GM18867 (cell line): ENCODE data around the gene ABCD3.
"Not testable (repeated sequence)": the region's sequence is repeated elsewhere in the genome, so short reads cannot be mapped to it uniquely, and the experiment has no call there.

Experiments
- ATAC-seq: cut with Tn5 transposase; IDR thresholded peaks from one replicate; pipeline ENCODE4 v1.9.1; 2021; ENCODE audit warnings: mild to moderate bottlenecking, moderate library complexity; ENCODE audit not compliant: unreplicated experiment

The ABCD3 gene

DNA sequence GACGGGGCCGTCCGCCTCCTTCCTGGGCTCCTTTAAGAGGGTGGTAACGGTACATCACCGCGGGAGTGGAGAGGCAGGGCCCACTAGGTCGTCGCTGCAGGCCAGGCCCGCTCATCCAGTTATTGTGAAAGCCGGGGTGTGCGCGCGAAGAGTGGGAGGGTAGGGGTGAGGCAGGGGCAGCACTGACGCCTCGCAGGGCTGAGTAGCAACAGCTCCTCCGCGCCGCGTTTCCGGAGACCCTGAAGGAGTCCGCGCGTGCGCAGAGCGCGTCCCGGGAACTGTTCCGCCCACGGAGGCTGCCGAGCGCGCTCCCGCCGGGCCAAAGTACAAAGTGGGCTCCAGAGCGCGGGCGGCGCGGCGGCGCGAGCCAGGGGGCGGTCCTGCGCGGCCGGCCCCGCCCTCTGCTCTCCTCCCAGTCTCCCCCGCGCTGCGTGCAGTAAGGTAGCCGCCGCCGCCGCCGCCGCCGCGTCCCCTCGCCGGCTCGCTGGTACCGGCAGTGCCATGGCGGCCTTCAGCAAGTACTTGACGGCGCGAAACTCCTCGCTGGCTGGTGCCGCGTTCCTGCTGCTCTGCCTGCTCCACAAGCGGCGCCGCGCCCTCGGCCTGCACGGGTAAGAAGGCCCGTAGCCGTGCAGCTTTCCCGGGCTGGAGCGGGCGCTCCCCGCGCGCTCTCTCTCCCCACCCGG, at the start of gene ABCD3:
TSS of gene ABCD3 (plus strand) at position 412 of the 686 bp plus-strand sequence. CDS start at position 502, 90 bp downstream.
- ATAC-seq = peak; percentile 96

DNA sequence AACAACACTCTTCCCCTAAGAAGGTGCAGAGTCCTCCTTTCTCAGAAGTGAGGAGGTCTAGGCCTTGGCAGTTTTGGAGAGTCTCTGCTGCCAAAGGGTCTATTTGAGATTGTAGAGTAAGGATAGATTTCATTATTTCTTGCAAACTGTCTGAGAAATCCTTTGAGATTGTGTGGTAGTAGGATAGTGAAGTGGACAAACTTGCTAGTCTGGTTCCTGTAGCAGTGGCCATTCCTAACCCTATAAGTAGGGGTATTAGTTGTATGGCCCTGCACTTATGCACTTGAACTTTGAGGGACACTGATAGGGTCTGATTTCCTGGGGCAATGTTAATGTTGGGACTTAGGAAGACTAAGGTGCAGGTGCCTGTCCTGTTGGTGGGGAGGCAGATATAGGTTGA, 45.4 kb upstream of the ABCD3 start:
- ATAC-seq = not testable (repeated sequence)

DNA sequence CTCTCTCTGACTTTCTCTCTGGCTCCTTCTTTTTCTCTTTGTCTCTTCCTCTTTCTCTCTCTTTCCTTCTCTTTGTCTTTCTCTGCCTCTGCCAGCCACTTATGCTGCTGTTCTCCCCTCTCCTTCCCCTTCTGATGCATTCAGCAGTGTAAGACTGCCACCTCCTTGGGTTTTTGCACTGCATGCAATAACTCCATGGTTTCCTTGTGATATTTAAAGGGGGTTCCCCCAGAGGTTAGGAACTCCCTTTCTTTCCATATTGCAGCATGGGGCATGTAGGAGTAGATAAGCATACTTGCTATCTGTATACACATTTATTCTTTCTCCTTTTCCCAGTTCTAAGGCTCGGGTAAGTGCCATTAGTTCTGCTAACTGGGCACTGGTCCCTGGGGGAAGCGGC, 44.9 kb upstream of the ABCD3 start:
- not testable (repeated sequence) for ATAC-seq

DNA sequence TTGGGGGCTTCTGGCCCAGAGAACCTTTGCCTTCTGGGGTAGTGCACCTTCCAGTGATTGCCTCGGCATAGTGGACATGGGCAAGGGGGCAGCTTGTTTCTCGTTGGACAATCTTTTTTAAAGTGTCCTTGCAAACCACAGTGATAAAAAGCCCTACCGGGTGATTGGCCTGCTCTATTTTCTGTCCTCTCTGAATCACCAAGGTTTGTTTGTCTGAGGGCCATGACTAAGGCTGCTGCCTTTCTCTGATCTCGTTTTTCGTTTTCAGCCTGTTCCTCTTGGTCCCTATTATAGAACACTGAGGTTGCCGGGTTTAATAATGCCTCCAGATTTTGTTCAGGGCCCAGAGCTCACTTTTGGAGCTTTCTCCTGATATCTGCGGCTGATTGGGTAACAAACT, 42.5 kb upstream of the ABCD3 start:
- not testable (repeated sequence) for ATAC-seq

DNA sequence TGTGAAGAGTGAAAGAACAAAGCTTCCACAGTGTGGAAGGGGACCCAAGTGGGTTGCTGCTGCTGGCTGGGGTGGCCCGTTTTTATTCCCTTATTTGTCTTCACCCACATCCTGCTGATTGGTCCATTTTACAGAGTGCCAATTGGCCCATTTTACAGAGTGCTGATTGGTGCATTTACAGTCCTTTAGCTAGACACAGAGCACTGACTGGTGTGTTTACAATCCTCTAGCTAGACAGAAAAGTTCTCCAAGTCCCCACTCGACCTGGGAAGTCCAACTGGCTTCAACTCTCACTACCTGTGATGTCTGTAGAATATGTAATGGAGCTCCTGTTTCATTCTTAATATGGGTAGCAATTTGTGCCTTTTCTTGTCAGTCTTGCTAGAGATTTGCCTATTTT, 39.7 kb upstream of the ABCD3 start:
- not testable (repeated sequence) for ATAC-seq

DNA sequence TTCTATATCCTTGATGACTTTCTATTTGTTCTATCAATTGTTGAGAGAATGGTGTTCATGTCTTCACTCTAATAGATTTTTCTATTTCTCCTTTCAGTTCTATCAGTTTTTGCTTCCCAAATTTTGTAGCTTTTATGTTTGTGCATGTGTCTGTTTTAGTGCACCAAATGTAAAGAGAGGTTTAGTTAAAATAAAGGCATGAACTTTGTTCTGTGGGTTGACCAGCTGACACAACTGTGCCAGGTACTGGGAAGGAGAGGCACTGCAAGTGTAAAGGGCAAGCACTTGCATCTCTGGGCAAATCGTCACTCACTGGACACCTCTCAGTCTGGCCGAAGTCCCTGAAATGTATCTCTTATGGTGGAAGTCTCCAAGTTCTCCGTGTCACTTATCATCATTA, 38.6 kb upstream of the ABCD3 start:
- no peak for ATAC-seq

DNA sequence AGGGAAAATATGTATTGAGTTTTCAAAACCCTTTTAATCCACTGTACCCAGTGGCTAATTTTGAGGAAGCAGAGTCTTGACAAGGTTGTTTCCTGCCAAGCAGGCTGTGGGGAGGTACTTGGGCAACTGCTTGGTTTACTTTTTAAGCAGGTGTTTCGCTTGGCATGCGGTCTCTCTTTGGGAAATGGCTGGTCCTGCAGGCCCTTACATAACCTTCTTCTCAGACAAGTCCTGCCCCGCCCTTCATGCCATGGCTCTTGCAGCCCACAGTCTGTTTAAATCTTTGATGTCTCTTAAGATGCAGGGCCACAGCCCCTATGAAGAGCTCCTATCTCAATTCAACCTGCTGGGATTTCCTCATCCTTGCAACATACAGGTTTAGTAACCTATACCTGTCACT, 36.0 kb upstream of the ABCD3 start:
- no peak for ATAC-seq

DNA sequence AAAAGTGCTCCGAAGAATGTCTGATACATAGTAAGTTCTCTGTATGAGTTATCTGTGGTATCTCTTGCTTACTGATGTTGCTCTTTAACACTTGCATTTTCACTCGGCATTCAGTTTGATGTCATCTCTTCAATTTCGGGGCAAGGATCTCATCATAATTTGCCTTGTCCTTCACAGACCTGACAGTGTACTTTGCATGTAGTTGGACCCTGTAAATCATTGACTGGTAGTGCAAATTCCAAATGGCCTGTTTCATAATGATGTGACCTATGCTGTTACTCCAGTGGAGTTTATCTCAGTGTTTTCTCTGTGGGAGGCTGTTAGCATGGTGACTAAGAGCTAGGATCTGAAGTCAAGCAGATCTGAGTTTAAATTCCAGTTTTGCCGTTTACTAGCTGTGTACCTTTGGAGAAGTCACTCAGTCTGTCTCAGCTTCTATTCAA, 34.2 kb upstream of the ABCD3 start:
- peak; percentile 77 for ATAC-seq

DNA sequence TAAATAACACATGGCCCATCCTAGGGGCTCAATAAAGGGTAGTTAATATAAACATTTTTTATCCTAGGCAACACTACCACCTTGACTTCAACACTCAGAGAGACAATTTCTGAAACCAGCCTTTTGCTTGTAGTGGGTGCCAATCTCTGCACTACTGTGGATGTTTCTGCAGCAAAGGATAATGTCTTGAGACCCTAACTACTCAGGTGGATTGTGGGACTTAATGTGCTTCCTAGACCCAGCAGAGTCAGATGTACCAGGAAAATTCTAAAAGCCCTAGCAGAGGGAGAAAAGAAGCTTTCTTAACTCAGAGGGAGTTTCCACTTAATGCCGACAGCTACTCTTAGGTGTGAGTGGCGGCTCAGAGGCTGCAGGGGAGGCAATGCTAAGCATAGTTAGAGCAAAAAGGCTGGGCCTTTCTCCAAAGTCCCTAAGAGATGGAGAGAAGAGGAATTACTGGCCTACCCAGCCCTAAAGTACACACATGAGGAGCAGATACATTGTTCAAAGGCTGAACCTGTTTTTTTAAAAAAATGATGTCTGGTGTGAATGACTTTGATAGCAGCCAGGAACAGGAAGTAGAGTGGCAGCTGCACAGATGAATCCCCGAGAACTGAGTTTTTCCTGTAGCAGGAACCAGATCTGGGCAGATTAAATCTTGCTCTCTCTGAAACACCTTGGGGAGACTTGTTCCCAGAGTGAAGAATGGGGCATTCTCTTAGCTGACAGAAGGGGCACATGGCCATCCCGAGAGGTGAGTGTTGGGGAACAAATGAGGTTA, 33.5 kb upstream of the ABCD3 start:
- no peak for ATAC-seq

DNA sequence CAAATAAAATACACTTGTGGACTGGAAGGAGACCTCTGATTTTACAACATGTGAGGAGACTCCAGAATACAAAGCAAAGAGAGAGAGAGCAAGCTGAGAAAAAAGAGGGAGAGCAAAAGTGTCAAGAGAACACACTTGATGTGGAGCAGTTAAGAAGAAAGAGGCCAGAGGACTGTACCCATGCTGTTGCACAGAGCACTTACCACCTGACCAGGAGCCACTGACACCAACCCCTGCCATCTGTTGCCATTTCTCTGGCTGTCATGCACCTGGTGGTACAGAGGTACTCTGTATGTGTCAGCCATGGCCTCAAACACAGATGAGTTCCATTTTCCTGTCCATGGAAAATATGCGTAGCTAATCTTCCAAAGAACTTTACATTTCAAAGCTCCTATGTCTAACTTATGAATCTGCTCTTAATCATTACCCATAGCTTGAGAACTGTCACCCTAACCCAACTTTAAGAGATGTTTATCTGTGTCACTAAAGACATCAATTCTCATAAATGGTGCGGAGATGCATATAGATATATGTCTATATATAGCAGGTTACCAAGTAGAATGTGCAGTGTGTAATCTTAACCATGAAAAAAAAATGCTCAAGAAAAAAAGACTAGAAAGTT, 32.8 kb upstream of the ABCD3 start:
- no peak for ATAC-seq

DNA sequence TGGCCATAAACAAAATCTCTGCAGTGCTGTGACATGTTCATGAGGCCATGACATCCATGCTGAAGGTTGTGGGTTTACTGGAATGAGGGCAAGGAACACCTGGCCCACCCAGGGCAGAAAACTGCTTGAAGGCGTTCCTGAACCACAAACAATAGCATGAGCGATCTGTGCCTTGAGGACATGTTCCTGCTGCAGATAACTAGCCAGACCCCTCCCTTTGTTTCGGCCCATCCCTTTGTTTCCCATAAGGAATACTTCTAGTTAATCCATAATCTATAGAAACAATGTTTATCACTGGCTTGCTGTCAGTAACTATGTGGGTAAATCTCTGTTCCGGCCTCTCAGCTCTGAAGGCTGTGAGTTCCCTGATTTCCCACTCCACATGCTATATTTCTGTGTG, 28.9 kb upstream of the ABCD3 start:
- no peak for ATAC-seq

DNA sequence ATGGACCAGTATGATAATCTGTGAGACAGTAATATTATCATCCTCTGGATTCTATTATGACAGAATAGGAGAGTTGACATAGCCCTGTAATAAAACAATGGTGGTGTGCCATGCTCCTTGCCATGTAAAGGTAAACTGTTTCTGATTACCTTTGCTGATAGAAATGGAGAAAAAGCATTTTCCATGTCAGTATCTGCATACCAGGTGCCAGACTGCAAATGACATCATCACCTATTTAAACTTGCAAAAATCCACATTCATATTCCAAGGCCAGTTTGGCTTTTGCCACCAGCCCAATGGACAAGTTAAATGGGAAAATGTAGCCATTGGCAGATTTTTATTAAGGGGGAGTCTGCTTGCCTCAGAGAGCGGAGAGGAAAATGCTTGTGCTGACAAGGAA, 23.9 kb upstream of the ABCD3 start:
- ATAC-seq = no peak

DNA sequence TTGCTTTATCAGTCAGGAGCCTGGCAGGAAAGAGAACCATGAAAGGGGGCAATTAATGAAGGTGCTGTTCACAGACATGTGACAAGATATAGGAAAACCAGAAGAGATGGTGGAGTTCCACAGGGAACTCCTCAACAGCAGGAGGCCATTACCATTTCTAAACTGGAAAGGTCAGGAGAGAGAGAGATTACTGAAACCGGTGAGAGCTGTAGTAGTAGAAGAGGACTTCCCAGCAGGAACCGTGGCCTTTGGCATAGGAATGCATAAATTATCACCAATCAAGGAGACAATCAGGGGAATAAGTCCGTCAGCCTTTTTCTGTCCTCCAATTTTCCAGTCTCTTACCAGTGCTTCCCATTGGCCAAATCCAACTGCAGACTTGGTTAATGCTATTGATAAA, 23.0 kb upstream of the ABCD3 start:
- ATAC-seq = no peak

DNA sequence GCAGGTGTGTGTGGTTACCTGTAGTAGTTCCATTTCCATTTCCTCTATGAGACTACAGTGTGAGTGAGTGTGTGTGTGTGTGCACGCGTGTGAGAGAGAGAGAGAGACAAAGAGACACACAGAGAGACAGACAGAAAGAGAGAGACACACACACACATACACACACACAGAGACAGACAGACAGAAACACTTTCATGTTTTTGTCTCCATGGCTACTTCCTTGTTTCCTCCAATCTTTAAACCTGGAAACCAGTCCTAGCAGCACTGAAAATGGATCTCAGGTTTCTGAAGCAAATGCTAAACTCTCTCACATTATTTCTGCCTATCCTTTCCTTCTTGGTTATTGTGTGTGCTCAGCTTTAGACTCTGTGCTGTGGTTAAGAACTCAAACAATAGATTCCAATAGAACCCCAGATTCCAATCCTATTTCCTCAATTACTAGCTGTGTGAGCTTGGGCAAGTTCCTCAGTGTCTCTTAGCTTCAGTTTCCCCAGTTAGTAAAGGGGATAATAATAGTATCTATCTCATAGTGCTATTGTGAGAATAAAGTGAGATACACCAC, 22.4 kb upstream of the ABCD3 start:
- no peak for ATAC-seq

DNA sequence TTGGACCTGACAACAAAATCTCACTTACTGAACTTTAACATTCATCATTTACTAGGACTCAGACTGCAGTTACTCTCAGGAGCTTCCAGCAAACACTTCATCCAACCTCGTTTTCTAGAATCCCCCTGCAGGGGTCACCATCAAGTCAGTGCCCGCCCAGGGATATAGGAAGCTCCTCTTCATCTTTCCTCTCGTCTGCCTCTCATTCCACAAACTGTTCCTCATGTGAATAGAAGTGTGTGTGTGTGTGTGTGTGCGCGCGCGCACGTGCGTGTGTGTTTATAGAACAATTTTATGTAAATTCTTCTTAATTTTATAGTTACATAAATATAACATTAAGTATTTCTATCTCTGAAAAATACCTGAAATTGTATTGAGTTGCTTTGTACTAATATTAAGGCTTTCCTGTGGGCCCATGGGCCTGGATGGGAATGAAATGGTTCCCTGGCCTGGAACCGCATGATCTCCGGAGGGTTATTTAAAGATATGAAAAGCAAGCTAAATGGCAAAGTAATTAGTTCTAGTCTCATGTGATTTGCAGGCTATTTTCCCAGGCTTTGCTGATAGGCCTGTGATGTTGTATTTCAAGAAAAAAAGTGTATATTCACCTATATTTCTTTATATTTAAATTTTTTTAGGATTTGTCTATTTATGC, 21.7 kb upstream of the ABCD3 start:
- no peak for ATAC-seq

DNA sequence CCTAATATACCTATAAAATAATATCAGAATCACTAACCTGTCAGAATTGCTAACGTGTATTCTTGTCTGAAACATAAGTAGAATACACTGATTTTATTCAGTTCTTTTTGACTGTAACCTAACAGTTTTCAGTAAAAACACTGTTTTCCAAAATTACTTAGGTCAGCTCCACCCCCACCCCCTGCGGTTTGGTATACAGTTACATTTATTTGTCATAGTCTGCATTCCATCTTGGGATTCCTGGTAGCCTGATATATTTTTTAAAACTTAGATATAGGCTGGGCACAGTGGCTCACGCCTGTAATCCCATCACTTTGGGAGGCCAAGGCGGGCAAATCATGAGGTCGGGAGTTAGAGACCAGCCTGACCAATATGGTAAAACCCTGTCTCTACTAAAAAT, 19.8 kb upstream of the ABCD3 start:
- no peak for ATAC-seq

DNA sequence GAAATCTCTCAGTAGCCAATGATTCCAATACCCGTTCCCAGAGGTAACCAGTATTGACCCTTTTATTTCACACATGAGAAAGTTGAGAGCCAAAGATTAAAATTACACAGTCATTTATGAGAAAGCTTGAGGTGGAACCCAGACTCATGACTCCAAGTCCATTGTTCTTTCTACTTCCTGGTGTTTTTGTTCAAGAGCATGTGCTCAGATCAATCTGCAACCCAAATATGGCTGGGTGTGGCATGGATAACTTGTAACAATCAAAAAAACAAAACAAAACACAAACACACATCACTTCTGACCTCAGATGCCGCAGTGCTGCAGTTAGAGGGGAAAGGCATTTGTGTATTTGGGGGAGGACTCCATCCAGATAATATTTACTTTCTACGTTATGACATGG, 18.7 kb upstream of the ABCD3 start:
- no peak for ATAC-seq

DNA sequence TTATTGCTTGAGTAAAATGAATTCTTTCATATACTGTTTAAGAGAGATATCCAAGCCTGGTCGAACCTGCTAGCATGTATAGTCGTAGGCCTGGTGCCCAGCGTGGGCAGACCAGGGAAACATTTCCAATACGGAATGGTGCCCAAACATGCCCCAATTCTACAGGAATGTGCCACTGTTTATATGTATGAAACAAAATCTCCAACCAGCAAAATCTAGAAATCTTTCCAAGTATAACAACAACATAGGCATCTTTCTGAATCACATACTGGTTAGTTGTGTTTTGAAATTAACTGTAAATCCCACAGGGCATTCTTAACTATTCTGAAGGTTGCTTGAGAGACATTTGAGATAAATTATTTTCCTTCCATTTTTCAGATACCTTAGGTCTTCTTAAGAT, 17.0 kb upstream of the ABCD3 start:
- ATAC-seq = no peak

DNA sequence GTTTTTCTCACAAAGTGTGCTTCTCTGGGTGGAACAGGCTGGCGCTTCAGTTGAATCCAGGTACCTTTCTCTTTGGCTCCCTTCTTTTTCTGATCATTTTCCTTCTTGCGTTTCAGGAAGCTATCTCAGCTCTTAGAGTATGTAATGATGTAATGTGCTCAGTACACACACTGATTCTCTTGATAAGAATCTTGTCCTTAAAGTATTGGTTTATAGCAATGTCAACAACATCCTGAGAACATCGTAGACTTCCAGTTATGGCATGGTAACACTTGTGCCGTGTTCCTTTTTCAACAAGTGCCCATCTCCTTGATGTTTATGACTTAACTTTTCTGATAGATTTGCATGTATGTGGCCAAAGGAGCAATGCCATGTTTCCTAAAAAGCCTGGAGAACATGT, 11.7 kb upstream of the ABCD3 start:
- ATAC-seq = no peak

DNA sequence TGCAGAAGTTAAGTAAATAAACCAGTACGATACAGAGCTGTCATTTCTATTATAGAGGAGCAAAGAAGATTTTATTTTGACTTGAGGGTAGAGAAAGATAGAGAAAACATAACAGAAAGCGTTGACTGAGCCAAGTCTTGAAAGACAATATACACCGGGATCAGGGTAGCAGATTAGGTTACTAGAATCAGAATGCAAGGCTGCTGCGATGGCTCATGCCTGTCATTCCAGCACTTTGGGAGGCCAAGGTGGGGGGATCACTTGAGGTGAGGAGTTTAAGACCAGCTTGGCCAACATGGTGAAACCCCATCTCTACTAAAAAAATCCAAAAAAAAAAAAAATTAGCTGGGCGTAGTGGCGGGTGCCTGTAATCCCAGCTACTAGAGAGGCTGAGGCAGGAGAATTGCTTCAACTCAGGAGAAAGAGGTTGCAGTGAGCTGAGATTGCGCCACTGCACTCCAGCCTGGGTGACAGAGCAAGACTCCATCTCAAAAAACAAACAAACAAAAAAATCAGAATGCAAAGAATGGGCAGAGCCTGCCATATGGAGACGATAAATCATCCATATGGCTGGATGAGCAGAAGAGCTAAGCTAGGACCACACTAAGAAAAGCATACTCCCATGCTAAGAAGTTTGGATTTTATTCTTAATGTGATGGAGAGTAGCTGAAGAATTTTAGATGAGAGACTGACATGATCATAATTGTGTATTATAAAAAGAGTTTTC, 9.9 kb upstream of the ABCD3 start:
- no peak for ATAC-seq

DNA sequence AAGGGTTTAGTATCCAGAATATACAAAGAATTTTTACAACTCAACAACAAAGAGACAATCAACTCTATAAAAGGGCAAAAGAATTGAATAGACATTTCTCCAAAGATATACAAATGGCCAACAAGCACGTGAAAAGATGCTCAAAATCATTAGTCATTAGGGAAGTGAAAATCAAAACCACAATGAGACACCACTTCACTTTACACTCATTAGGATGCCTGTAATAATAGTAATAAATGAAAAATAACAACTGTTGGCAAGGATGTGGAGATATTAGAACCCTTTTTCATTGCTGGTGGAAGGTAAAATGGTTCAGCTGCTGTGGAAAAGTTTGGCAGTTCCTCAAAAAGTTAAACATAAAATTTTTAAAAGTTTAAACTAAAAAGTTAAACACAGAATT, 7.0 kb upstream of the ABCD3 start:
- ATAC-seq = peak; percentile 90
